Measurements from ENCODE around the gene NRN1L. TPM values are rescaled to one million over a fixed set of nuclear protein-coding genes. Genes with fewer than 3 reads are reported as not detected.
A peak's percentile ranks its signal among the peaks of the same experiment; 100 is the strongest.

The NRN1L gene
- total and polyA plus RNA-seq, 12 donors = 0.72 to 28.2 (median 1.3) TPM; not detected in 2

DNA sequence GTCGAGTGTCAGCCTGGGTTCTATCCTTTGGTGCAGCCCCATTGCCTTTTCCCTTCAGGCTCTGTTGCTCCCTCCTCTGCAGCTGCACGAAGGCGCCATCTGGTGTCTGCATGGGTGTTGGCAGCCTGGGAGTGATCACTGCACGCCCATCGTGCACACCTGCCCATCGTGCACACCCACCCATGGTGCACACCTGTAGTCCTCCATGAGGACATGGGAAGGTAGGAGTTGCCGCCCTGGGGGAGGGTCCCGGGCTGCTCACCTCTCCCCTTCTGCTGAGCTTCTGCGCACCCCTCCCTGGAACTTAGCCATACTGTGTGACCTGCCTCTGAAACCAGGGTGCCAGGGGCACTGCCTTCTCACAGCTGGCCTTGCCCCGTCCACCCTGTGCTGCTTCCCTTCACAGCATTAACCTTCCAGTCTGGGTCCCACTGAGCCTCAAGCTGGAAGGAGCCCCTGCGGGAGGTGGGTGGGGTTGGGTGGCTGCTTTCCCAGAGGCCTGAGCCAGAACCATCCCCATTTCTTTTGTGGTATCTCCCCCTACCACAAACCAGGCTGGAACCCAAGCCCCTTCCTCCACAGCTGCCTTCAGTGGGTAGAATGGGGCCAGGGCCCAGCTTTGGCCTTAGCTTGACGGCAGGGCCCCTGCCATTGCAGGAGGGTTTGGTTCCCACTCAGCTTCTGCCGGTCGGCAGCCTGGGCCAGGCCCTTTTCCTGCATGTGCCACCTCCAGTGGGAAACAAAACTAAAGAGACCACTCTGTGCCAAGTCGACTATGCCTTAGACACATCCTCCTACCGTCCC lies 44.1 kb downstream of the NRN1L start:
- WGBS, 4 donors = 47 to 84% (median 50%) methylated on average over 7 to 16 of the region's 16 CpGs
- H3K9me3 ChIP-seq (replicated peaks in 1 of 3) = no peaks in the 10 kb centered on the region
- TF ChIP-seq, protein P1, sequence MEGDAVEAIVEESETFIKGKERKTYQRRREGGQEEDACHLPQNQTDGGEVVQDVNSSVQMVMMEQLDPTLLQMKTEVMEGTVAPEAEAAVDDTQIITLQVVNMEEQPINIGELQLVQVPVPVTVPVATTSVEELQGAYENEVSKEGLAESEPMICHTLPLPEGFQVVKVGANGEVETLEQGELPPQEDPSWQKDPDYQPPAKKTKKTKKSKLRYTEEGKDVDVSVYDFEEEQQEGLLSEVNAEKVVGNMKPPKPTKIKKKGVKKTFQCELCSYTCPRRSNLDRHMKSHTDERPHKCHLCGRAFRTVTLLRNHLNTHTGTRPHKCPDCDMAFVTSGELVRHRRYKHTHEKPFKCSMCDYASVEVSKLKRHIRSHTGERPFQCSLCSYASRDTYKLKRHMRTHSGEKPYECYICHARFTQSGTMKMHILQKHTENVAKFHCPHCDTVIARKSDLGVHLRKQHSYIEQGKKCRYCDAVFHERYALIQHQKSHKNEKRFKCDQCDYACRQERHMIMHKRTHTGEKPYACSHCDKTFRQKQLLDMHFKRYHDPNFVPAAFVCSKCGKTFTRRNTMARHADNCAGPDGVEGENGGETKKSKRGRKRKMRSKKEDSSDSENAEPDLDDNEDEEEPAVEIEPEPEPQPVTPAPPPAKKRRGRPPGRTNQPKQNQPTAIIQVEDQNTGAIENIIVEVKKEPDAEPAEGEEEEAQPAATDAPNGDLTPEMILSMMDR (IDR thresholded peaks at IDR 0.05) = peak; percentile 71 to 95 (median 88)
- no peak for TF ChIP-seq POLR2A (IDR thresholded peaks at IDR 0.05)
- intact Hi-C loops (cut with DNase I) = loop anchor here (5.0 to 10.0 kb wide), 4 partner anchors 46 to 256 kb away; partner anchors contain the start of gene NRN1L (in 2 of the 2)
- H3K4me3 ChIP-seq = no peak overlapping the region
- H3K27me3 ChIP-seq = no peaks in the 10 kb centered on the region
- peaks cover 0 to 8% of the 10 kb centered on the region in 2 donors for H3K4me1 ChIP-seq (replicated peaks in 1 of 2)
- H3K27ac ChIP-seq = no peak overlapping the region
- peaks cover 0 to 16% of the 10 kb centered on the region in 2 donors for H3K36me3 ChIP-seq (replicated peaks in 1 of 2)
- DNase-seq = peak; percentile 71 to 84 (median 76)

DNA sequence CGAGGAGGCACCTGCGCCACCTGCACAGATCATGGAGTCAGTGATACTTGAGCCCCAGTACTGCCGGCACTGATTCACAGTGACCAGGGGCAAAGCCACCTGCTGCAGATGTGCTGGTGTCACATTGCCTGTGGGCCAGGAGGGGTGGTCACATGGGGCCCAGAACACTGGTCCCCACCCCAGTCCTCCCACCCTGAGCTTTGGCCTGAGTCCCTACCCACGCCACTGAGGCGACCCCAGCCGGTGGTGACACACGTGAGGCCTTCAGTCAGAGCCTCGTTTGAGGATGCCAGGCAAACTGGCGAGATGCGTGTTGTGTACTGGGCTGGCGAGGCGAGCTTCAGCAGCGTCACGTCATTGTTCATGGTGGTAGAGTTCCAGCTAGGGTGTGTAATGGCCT lies 45.5 kb downstream of the NRN1L start:
- H3K27ac ChIP-seq = no peak overlapping the region
- intact Hi-C loops (cut with DNase I) = no loop called here
- DNase-seq = no peak
- H3K36me3 ChIP-seq (replicated peaks in 1 of 2) = peaks cover 0 to 24% of the 10 kb centered on the region in 2 donors
- no peaks in the 10 kb centered on the region for H3K9me3 ChIP-seq (replicated peaks in 1 of 3)
- H3K4me1 ChIP-seq (replicated peaks in 1 of 2) = peaks cover 6 to 15% of the 10 kb centered on the region in 2 donors
- H3K27me3 ChIP-seq = no peaks in the 10 kb centered on the region
- no peak for TF ChIP-seq POLR2A (IDR thresholded peaks at IDR 0.05)
- TF ChIP-seq, protein P1 (IDR thresholded peaks at IDR 0.05) = no peak
- H3K4me3 ChIP-seq = no peak overlapping the region
- WGBS, 4 donors = 89 to 94% (median 92%) methylated on average over 5 to 14 of the region's 14 CpGs

DNA sequence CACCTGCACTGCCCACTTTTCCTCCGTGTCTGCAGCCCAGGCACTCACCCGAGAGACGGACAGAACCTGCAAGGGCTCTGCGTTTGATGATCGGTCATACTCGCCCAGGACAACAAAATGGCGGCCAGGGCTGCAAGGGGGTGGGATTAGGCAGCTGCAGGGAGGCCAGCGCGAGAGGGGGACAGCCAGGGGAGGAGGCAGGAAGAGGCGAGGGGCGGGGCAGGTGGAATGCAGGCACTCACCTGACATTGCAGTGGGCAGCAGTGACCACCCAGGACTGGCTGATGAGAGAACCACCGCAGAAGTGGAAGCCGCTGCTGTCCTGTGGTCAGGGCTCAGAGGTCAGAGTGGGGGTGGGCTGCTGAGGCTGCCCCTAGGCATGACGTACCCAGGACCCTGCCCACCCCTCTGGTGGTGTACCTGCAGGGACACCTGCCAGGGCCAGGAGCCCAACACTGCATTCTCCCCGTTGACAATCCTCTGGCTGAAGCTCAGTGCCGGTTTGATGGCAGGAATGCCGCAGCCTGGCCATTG lies 46.1 kb downstream of the NRN1L start:
- no peak for DNase-seq
- 87 to 94% (median 93%) methylated on average over 15 to 17 of the region's 17 CpGs for WGBS, 4 donors
- peaks cover 0 to 24% of the 10 kb centered on the region in 2 donors for H3K36me3 ChIP-seq (replicated peaks in 1 of 2)
- no peak overlapping the region for H3K27ac ChIP-seq
- H3K27me3 ChIP-seq = no peaks in the 10 kb centered on the region
- no peaks in the 10 kb centered on the region for H3K9me3 ChIP-seq (replicated peaks in 1 of 3)
- TF ChIP-seq, protein P1 (IDR thresholded peaks at IDR 0.05) = no peak
- TF ChIP-seq POLR2A (IDR thresholded peaks at IDR 0.05) = no peak
- H3K4me3 ChIP-seq = no peak overlapping the region
- intact Hi-C loops (cut with DNase I) = no loop called here
- peaks cover 8 to 19% of the 10 kb centered on the region in 2 donors for H3K4me1 ChIP-seq (replicated peaks in 1 of 2)

DNA sequence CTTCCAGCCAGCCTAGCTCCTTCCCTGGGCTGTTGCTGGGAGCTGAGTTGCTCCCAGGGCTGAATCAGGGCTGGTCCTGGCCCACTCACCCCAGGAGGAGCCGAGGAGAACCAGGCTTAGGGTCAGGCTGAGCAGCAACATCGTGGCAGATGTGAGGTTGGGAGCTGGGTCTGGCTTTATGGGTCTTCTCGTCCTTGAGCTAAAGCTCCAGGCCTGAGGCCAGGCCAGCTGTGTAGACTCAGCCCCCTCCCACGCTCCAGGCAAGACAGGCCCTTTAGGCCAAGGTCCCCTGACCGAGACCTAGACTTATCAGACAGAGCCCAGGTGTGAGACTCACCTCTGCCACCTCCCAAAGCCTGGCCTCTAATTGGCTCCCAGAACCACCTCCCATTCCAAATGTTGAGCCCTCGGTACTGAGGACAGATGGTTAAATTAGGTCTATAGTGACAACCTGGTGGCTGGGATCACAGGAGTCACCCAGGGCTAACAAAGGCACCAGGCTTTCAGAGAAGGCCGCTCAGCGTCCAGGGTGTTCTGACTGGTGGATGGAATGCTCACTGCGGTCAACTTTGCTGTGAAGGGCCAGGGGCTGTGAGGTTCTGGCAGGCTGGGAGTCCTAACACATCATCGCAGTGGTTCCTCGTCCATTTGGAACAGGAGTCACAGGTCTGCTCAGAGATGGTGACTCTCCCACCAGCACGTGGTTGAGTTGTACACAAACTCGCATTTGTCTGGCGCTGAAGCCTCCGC lies 47.2 kb downstream of the NRN1L start, which contains the start of gene CTRL:
Gene CTRL, minus strand, starts transcription at position 151 of the 750 bp plus-strand sequence. Its CDS starts 10 bp downstream, at position 141.
- no peak for DNase-seq
- intact Hi-C loops (cut with DNase I) = no loop called here
- Histone ChIP-seq H3K4me1 (replicated peaks in 1 of 2) (peaks cover 8 to 11% of the 10 kb centered on the region in 2 donors), H3K4me3 (no peak within 1 kb of the TSS), H3K9me3 (replicated peaks in 1 of 3) (no peaks in the 10 kb centered on the region), H3K27me3 (no peaks in the 10 kb centered on the region), H3K27ac (no peak within 1 kb of the TSS), H3K36me3 (replicated peaks in 1 of 2) (peaks cover 0 to 24% of the 10 kb centered on the region in 2 donors)
- TF ChIP-seq, protein P1 (IDR thresholded peaks at IDR 0.05) = no peak
- TF ChIP-seq POLR2A (IDR thresholded peaks at IDR 0.05) = no peak
- 60 to 81% (median 77%) methylated on average over 2 to 15 of the region's 15 CpGs for WGBS, 4 donors

Data from adrenal gland (tissue), 12 donors.